BJ (cell line): ENCODE data around the gene POC1A. TPM values are rescaled to one million over a fixed set of nuclear protein-coding genes. Genes with fewer than 3 reads are reported as not detected.

Source experiments
- CTCF ChIA-PET: fragments of 350-600 bp; formaldehyde crosslinking; extraction: SDS; loops from one replicate; lab custom pipeline; 2021; ENCODE audit warnings: antibody characterized with exemption, inconsistent platforms; lab: Yijun Ruan, JAX
- POLR2A ChIA-PET: fragments of 300-600 bp; sonication (Branson Sonifier 250); formaldehyde crosslinking; extraction: SDS; loops from one replicate; lab custom pipeline; 2021; ENCODE audit warnings: antibody characterized with exemption; lab: Charles Lee
- DNase-seq: peaks from one replicate; pipeline ENCODE4 v3.0.0-alpha.2; 2011; ENCODE audit warnings: low read depth
- H3K27me3 ChIP-seq: 2 replicates; pipeline ENCODE4 v1.6.0; 2011; ENCODE audit warnings: low read length; ENCODE audit not compliant: control insufficient read depth, insufficient read depth
- H3K36me3 ChIP-seq: 2 replicates; pipeline ENCODE4 v1.5.1; 2011; ENCODE audit warnings: low read length; ENCODE audit not compliant: control insufficient read depth, insufficient read depth
- H3K4me3 ChIP-seq: 2 replicates; pipeline ENCODE4 v1.5.1; 2011; ENCODE audit warnings: low read depth, mild to moderate bottlenecking, control low read depth, low read length
- polyA plus RNA-seq: library from polyadenylated mRNA; depleted of rRNA; stranded (reverse); fragments of >200 nt; gene quantifications from 2 replicates; pipeline ENCODE4 v1.2.3, GENCODE V29; 2011
- TF ChIP-seq, protein P1 (sequence below): IDR thresholded peaks from 2 replicates; pipeline ENCODE4 v1.5.1; 2011; ENCODE audit warnings: low read depth, mild to moderate bottlenecking, control low read depth, inconsistent platforms, low read length, moderate library complexity; ENCODE audit not compliant: insufficient read depth

The POC1A gene
- polyA plus RNA-seq, 1 experiment: 18.4 TPM

- no peaks in the 10 kb centered on the region for H3K27me3 ChIP-seq
- TF ChIP-seq, protein P1, sequence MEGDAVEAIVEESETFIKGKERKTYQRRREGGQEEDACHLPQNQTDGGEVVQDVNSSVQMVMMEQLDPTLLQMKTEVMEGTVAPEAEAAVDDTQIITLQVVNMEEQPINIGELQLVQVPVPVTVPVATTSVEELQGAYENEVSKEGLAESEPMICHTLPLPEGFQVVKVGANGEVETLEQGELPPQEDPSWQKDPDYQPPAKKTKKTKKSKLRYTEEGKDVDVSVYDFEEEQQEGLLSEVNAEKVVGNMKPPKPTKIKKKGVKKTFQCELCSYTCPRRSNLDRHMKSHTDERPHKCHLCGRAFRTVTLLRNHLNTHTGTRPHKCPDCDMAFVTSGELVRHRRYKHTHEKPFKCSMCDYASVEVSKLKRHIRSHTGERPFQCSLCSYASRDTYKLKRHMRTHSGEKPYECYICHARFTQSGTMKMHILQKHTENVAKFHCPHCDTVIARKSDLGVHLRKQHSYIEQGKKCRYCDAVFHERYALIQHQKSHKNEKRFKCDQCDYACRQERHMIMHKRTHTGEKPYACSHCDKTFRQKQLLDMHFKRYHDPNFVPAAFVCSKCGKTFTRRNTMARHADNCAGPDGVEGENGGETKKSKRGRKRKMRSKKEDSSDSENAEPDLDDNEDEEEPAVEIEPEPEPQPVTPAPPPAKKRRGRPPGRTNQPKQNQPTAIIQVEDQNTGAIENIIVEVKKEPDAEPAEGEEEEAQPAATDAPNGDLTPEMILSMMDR: no peak
- CTCF ChIA-PET: no interaction called here
- POLR2A ChIA-PET: no interaction called here
- H3K4me3 ChIP-seq: no peak overlapping the region
- no peak for DNase-seq
- peaks cover 3% of the 10 kb centered on the region; the same call in 1 of the 2 replicates for H3K36me3 ChIP-seq
Measured at GRCh38 chr3:52070724-52071621, 83.2 kb downstream of the POC1A start.

DNA sequence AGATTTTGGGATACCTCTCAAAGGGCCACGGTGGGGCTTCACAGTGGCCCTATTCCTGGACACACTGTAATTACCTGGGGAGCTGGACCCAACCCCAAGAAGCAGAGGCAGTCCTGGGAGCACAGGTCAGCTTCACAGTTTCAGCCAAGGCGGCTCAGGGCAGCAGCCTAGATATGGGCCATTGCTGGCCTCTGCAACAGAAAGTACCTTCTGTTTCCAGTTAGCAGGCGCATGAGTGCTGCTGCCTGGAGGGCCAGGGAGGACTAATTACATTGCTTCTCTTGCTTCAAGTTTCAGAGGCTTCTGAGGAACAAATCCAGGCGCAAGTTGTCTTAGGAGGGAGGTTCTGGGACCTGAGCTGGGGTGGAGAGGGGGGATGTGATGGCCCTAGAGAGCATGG is 84.4 kb downstream of the POC1A start:
- ChIA-PET CTCF (interaction anchor here (0.5 kb wide), 1 partner anchor 49 kb away, joined by 3 read pairs; no protein-coding TSS in a partner anchor), POLR2A (interaction anchor here (0.6 kb wide), 1 partner anchor 19 kb away, joined by 3 read pairs; no protein-coding TSS in a partner anchor)
- DNase-seq: no peak
- TF ChIP-seq, protein P1: no peak
- no peak overlapping the region for H3K4me3 ChIP-seq
- H3K36me3 ChIP-seq: peaks cover 1% of the 10 kb centered on the region; the same call in 1 of the 2 replicates
- no peaks in the 10 kb centered on the region for H3K27me3 ChIP-seq

GRCh38 chr3:52069135-52069534 is 85.1 kb downstream of the POC1A start:
- TF ChIP-seq, protein P1: no peak
- no peaks in the 10 kb centered on the region for H3K27me3 ChIP-seq
- H3K36me3 ChIP-seq: no peaks in the 10 kb centered on the region
- DNase-seq: no peak
- CTCF ChIA-PET: interaction anchor here (0.5 kb wide), 1 partner anchor 50 kb away, joined by 3 read pairs; no protein-coding TSS in a partner anchor
- H3K4me3 ChIP-seq: no peak overlapping the region
- POLR2A ChIA-PET: no interaction called here

DNA sequence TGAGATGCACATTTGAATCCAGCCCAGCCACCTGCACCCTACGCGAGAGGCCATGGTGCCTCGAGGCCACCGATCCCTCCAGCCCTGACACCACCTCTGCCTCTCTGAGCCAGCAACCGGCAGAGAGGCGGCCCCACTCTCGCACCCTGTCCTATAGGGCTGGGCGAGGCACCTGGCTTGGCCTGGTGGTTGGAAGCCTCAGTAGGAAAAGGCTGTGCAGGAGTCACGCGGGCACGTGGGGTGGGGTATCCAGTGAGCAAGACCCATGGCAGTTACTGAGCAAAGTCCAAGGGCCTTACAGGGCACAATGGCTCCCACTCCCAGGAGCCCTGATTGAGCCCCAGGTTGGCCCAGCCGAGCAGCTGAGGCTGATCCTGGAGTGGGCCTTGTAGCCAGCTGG is 85.5 kb downstream of the POC1A start:
- no peak overlapping the region for H3K4me3 ChIP-seq
- CTCF ChIA-PET: no interaction called here

More for the DNA sequence above, 85.5 kb downstream of the POC1A start:
- POLR2A ChIA-PET: no interaction called here
- TF ChIP-seq, protein P1: no peak
- no peak for DNase-seq
- Histone ChIP-seq H3K27me3 (no peaks in the 10 kb centered on the region), H3K36me3 (no peaks in the 10 kb centered on the region)
